HL-60 (cell line): ENCODE measurements around the gene NGF.

Experiments
- CTCF ChIP-seq: IDR thresholded peaks from one replicate; pipeline ENCODE4 v1.5.1; 2011; ENCODE audit warnings: low read length, control low read depth, inconsistent platforms; ENCODE audit not compliant: insufficient read depth
- GABPA ChIP-seq: IDR thresholded peaks from 2 replicates; pipeline ENCODE4 v1.6.1; 2012; ENCODE audit warnings: low read depth
- POLR2AphosphoS5 ChIP-seq: IDR thresholded peaks from 2 replicates; pipeline ENCODE4 v1.6.1; 2012; ENCODE audit warnings: low read depth
- SPI1 ChIP-seq: IDR thresholded peaks from 2 replicates; pipeline ENCODE4 v1.6.1; 2012; ENCODE audit warnings: low read depth, mild to moderate bottlenecking, borderline replicate concordance

- TF ChIP-seq SPI1 (no peak), CTCF (no peak), GABPA (no peak), POLR2AphosphoS5 (no peak)
Measured at GRCh38 chr1:115329965-115330364, 8.1 kb downstream of the NGF start.
